Glomerular endothelial cell (primary cell): ENCODE measurements around the gene ANKMY1. TPM values are rescaled to one million over a fixed set of nuclear protein-coding genes. Genes with fewer than 3 reads are reported as not detected.

Source experiments
- DNase-seq: peaks from one replicate; pipeline ENCODE4 v3.0.0-alpha.2; 2011; ENCODE audit warnings: low read depth, low spot score; ENCODE audit errors: extremely low read depth
- total RNA-seq: library from RNA; depleted of rRNA; stranded (reverse); fragments of >200 nt; gene quantifications from 2 replicates; pipeline ENCODE4 v1.2.3, GENCODE V29; 2015

ANKMY1 gene
- total RNA-seq, 1 donor from 2014 or later = 8.3 TPM

DNA sequence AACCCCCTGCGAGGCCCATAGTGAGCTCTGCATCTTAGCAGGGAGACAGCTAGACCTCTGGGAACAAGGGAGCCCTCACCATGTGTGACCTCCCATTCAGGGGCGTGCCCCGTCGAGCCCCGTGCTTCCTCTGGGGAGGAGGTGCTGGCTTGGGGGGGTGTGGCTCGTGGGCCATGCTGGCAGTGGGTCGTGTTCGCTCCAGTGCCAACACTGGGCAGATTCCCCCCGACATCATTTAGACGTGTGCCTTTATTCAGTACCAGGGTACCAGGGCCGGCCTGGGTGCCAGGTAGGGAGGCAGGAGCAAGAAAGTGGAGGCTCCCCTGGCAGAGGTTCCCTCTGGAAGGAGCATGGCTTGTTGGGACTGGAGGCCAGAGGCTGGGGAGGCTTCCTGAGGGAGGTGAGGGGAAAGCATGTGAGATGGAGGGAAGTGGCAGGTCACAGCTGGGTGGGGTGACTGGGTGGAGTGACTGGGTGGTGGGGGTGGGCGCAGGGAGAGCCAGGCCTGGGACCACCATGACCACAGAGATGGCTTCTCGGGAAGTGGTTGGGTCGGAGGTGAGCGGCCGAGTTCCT is 107.2 kb downstream of the ANKMY1 start:
- DNase-seq = no peak

DNA sequence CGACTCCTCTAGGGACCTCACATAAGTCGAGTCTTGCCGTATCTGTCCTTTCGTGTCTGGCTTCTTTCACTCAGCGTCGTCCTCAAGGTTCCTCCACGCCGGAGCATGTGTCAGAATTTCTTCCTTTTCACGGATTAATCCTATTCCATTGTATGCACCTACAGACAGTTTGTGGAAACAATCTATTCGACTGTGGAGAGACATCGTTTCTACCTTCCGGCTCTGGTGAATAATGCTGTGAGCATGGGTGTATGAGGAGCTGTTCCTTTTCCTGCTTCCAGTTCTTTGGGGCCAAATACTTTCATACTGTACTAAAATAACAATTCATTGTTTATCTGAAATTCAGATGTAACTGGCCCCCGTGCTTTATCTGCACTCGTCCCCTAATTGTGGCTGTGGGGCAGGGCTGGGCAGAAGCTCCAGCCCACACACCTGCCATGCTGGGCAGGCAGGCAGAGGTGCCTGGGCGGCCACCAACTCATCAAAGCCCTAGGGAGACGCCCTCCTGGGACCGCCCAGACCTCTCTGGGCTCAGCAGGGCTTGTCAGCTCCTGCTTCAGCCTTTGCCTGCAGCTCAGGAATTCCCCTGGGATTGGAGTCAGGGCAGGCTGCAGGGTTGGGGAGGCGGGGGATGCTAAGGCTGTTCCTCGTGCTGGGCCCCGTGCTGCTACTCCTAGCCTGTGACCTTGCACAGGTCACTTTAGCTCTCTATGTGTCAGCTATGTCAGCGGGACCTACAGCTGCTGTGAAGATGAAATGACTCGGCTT is 107.8 kb downstream of the ANKMY1 start:
- no peak for DNase-seq

DNA sequence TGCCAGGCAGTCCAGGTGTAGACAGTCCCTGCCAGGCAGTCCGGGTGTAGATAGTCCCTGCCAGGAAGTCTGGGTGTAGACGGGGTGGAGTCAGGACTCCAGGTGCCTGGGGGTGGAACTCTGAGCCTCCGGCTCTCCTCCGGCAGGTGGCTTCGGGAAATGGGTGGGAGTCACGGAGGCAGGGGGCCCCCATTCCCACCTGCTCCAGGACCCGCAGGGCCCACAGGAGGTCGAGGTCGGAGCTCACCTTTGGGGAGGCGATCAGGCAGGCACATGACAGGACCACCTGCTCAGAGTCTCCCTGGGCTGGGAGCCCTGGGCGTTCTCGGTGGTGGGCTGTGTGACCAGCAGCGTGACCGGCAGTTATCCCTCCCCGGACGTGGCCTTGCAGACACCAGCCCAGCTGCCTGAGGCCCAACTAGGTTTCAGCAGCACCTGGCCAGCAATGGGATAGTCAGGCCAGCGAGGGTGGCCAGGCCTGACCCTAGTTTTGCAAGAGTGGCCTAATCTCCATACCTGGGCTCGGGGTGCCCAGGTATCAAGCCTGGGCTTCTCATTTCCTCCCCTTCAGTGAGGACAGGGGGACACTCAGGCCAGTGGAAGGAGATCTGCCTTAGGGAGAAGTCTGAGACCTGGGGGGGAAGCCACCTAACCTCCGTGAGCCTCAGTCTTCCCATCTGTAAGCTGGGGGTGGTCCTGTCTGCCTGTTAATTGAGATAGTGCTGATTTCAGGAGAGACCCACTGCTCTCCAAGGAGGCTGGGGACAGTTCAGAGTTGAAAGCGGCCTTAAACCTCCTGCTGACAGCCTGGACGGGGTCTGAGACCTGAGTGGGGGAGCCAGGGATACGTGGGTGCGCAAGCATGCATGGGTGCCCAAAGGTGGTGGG is 109.2 kb downstream of the ANKMY1 start:
- DNase-seq = no peak

DNA sequence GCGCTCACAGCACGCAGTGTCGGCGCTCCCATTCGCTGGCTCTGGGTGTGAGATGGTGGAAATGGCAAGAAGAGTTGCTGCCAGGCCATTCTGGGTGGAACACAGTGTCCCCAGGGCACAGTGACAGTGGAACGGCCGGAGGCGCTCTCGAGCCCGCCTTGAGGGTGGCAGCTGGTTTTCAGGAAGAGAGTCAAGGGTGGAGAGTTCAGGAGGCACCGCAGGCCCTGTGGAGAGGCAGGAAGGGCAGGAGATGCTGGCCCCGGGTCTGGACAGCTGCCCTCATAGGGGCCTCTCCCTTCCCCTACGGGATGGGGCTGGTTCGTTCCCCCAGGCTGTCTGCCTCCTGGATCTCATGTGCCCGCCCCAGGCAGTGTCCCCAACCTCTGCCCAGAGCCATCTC is 109.9 kb downstream of the ANKMY1 start:
- no peak for DNase-seq

DNA sequence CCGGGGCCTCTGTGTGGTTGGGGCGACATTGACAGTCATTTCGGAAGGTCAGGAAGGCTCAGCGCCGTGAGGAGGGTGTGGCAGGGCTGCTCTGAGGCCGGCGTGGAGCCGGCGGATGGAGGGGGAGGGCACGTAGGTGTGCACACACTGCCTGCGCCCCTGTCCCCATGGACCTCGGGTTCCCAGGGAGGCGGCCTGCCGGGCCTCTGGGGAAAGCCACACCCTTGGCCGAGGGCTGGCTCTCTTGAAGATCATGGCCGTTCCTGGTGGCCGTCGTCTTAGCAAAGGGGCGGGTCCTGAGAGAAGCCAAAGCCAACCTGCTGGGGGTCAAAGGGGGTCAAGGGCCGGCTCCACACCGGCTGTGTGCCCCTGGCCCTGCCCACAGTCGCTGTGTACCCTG is 110.5 kb downstream of the ANKMY1 start:
- no peak for DNase-seq

GRCh38 chr2:240446664-240447175 is 111.1 kb downstream of the ANKMY1 start:
- DNase-seq = no peak

DNA sequence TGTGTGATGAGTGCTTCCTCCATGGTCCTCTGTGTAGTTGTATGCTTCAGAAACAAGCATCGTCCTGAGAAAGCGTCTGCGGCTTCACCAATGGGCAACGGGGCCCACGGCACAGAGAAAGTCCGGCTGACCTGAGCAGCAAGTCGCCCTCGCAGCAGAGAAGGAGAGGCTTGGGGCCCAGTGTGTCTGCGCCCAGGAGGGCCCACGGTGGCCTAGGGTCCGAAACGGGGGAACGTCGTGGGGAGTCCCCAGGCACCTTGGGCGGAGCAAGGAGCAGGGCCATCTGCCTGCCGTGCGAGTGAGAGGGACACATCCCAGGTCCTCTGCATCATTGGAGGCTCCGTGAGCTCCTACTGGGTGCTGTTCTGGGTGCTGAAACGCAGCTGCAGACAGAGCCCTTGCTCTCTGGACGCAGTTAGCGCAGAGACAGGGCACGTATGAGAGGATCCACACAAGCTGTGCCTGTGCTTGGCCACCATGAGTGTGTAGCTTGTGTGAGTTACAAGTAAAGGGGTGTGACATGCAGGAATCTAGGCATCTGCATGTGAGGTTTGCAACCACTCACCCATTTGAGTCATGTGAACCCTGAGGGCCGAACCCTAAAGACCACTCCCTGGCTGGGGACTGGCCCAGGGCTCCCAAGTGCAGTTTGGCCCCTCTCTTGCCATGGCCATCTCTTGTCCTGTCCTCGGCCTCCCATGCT is 111.7 kb downstream of the ANKMY1 start:
- no peak for DNase-seq

GRCh38 chr2:240444464-240444863 is 113.3 kb downstream of the ANKMY1 start:
- DNase-seq = no peak

GRCh38 chr2:240443891-240444301 is 113.9 kb downstream of the ANKMY1 start:
- DNase-seq = no peak

DNA sequence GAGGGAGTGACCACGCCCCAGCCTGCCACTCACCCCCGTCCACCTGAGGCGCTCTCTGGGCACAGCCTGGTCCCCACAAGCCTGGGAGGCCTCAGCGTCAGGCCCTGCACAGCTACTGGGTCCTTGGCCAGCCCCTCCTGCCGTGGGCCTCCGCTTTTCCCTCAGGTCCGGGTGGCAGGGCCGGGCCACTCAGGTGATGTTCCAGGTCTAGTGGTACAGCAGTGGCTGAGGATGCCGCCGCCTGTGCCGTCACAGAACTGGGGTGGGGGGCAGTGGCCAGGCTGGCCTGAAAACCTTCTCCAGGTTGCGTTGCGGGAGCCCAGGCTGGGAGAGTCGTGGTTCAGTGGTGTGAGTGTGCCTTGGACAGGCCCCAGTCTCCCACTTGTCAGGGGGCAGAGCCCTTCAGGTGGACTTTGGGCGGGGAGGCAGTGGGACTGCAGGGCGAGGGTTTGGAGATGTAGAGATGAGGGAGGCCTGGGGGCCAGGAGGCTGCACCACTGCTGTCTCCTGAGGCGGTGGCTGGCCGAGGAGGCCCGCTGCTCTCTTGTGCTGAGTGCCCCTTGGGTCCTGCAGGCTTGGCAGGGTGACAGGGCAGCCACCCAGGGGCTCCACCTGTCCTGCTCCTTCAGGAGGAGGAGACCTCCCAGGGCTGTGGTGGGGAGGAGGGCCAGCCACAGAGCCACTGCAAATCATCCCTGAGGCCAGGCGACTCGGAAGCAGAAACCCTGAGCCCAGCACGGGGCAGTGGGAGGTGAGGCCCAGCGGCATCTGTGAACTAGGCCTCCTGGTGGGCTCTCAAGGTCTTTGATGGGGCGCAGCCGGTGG is 114.7 kb downstream of the ANKMY1 start:
- DNase-seq = no peak

DNA sequence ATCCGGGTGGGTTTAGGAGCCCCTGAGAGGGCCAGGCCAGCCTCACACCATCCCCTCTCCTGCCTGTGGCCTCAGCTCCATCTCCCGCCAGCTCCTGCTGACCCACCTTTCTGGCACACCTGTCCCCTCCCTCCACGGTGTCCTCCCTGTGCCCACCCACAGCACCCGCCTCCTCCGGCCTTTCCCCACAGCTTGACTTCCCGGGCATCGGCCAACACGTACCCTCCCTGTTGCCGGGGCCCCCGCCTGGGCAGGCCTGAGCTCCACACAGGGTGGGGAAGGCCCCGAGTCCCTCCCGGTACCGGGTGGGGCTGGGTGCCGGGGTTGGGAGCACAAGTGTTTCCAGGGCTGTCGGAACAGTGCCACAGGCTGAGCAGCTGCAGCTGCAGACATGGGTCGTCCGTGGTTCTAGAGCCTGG is 115.8 kb downstream of the ANKMY1 start:
- no peak for DNase-seq

GRCh38 chr2:240441326-240441992 is 116.3 kb downstream of the ANKMY1 start:
- DNase-seq = no peak

DNA sequence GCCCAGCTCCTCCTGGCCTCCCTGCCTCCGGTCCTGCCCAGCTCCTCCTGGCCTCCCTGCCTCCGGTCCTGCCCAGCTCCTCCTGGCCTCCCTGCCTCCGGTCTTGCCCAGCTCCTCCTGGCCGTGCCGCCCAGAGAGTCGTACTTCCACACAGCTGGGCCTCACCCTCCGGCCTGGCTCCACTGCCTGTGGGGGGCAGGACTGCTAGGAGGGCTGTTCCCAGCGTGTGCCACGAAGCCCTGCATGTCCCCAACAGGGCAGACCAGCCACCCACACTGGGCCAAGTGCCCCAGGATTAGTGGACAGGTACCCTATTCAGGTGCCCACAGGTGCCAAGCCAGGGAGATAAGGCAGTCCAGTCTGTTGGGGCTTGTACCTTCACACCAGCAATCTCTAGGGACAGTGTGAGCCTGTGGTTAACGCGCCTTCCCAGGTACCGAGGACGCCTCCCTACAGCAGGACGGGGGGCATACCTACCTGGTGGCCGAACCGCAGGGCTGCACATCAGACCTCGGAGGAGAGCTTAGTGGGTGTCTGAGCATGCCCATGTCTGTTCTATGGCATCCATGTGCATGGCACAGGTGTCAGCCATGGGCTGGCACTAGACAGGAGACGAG is 117.0 kb downstream of the ANKMY1 start:
- no peak for DNase-seq

GRCh38 chr2:240440251-240440650 is 117.5 kb downstream of the ANKMY1 start:
- no peak for DNase-seq

GRCh38 chr2:240439698-240440151 is 118.1 kb downstream of the ANKMY1 start:
- DNase-seq = no peak

DNA sequence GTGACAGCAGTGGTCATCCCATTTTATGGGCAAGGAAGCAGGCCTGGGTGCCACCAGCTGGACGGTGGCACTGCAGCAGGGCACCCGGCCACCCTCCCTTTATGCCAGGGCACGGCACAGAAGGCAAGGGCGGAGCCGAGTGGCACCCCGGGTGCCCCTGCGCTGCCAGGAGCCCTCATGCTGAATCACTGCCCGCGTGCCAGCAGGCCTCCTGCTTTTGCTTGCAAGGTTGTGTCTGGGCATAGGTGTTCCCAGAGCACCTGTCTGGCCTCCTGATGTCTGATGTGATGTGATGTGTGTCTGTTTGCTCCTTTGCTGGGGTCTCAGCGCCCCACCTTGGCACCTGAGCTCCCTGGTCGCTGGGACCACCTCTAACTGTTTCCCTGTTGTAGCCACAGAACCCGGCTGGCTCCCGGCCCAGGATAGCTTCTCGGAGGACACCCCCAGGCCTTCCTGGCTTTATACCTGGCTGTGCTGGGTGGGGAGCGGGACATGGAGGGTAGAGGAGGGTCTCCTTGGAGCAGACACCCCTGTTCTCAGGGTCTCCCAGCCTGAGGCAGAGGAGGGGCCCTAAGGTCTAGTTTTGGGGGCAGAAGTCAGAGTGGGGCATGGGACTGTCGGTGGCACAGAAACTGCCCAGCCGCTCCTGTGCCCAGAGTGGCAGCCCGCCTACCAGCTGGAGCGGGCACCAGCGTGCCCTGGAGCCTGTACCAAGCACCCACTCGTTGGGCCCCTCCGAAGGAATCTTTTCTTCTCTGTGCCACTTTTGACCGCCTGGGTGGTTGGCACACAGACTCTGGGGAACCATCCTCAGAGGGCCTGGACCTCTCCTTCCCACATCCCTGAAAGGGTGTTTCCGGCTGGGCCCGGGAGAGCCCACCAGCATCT is 118.7 kb downstream of the ANKMY1 start:
- no peak for DNase-seq

DNA sequence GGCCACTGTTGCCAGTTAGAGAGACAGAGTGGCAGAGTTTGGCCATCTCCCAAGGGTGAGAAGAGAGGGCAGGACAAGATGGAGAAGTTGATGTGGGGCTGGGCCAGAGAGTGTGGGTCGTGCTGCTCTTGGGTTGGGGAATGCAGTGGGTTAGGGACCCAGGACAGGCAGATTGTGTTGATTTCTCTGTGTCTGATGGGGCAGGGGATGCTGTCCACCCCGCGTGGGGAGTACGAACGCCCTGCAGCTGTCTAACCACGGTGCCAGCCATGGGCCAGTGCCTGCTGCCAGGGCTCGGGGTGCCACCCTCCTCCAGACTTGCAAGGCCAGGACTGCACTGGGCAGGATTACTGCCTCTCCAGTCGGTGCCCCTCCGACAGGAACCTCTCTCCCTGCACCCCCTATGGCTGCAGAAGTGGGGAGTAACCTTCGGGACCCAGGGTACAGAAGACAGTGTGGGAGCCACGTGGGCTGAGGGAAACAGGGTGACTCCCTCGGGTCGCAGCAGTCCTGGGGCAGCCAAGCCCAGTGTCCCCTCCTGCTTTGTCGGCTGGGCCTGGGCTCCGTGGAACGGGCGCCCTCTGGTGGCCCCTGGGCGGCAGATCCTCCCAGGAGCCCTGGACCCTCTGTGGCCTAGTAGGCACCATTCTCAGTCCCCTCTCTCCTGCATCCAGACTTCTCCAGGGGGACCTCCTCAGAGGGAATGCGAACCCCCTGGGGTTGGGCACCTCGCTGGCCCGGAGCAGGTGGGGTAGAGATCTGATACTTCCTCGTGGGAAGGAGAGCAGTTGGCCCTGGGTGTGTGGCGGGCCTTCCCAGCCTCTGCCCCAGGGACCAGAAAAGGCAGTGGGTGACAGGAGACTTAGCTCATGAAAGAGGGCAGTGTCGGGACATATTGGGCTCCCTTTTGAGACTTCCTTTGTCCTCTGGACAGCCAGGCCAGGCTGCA is 119.7 kb downstream of the ANKMY1 start:
- peak; percentile 4 for DNase-seq
